GM18907 (cell line): Measurements from ENCODE around the gene LRRC8D.
"Not testable (repeated sequence)": the region's sequence is repeated elsewhere in the genome, so short reads cannot be mapped to it uniquely, and the experiment has no call there.

Experiments
- ATAC-seq: cut with Tn5 transposase; IDR thresholded peaks from one replicate; pipeline ENCODE4 v1.9.1; 2021; ENCODE audit warnings: mild to moderate bottlenecking, moderate library complexity; ENCODE audit not compliant: unreplicated experiment

The LRRC8D gene

DNA sequence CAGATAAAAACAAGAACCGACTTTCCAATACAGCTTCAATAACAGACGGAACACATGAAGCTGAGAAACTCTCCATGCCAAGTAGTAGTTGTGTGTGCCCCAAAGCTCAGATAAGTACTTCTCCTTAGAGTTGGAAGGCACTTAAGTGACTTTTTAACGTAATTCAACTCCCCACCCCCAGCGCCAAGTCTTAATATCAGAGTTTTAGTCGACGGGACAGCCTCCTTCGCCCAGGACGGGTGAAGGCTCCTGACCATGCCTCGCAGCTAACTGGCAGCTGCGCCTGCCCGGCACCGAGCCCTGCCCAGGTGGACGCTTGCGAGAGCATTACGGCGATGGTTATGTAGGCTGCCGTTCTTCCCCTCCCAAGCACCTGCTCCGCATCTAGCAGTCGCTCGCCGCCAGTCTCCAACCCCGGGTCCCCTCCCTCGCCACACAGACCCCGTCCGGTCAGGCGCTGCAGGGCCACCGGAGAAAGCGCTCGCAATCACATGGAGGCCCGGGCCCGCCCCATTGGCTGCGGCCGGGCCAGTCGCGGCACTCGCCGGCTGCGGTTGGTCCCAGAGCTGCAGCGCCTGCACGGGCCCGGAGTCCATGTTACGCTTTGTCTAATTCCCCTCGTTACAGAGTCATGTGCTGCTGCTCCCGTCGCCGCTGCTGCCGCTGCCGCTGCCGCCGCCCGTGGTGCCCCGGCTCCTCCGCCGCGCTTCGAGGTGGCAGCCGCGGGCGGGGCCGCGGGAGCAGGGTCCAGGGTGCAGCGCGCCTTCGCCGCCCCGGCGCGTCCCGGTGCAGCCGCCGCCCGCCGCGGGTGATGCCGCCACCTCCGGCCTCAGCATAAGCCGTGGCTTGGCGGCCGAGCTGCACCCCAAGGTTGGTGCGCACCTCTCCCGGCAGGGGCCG, at the start of gene LRRC8D:
Gene LRRC8D, plus strand, starts transcription at position 611 of the 900 bp plus-strand sequence. CDS start 112,037 bp downstream, outside the sequence.
- ATAC-seq, result peak; percentile 73

DNA sequence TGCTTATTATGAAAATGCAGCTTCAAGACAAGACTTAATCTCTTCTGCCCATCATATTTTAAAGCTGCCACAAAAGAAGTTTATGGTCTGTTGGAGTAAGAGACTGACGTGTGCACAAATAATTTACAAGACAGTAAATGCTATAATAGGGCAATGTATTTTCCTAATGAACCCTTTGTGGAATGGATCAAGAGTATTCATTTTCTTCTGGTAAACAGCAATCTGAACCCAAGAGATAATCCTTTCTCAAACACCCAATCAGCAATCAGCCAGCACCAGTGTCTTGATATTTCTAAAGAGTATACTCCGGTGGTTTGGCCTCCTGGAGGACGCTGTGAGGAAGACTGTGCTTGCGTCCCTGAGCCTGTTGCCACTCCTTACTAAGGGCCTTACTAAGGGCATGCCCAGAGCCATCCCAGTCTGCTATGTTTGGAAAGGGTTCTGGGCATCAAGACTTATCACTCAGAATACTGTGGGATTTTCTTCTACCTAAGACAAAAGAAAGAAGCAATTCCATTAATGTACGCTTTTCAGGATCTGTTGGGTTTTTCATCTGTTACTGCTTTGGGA, 48.8 kb upstream of the LRRC8D start:
- no peak for ATAC-seq

DNA sequence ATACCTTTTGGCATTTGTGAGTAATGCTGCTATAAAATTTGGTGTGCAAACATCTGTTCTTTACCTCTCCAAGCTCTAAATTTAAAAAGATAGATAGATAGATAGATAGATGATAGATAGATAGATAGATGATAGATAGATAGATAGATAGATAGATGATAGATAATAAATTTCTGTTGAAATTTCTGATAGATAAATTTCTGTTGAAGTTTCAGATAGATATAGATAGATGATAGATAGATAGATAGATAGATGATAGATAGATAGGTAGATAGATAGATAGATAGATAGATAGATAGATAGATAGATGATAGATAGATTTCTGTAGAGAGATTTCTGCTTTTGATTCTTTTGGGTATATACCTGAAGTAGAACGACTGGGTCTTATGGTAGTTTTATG, 44.7 kb upstream of the LRRC8D start:
- not testable (repeated sequence) for ATAC-seq

DNA sequence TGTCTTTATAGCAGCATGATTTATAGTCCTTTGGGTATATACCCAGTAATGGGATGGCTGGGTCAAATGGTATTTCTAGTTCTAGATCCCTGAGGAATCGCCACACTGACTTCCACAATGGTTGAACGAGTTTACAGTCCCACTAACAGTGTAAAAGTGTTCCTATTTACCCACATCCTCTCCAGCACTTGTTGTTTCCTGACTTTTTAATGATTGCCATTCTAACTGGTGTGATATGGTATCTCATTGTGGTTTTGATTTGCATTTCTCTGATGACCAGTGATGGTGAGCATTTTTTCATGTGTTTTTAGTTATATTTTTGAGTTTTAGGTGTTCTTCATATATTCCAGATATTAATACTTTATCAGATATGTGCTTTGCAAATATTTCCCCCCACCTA, 43.6 kb upstream of the LRRC8D start:
- not testable (repeated sequence) for ATAC-seq

DNA sequence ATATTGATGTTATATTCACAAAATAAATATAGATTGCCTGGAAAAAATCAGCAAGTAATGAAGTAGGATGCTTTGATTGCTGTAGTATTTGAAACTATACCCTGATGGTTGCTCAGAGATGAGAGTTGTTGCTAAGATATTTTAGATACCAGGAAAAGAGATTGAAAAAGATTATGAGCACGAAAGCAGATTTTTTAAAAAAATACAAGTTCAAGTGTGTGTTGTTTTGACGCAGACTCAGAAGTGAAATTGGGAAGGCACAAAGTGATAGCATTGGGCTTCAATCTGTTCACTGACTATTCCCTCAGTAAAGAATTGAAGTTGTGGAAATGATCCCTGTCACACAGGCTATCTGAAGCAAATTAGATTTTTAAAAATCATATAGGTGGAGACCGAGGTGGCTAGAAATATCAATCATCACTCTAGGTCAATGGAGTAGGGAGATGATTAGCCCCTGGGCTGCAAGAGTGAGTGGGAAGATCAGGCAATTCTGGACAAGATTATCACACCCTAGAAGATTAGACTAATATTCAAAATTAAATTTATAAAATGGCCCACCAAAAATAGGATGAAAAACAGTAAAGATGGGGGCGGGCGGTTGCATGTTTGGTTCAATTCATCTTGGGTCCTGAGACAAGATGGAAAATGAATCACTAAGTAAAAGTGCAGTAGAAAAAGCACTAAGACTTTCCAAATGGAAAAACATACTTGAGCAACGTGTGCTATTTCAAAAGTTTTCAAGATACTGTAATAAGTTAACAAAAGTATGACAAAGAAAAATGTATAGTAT, 41.5 kb upstream of the LRRC8D start:
- no peak for ATAC-seq

DNA sequence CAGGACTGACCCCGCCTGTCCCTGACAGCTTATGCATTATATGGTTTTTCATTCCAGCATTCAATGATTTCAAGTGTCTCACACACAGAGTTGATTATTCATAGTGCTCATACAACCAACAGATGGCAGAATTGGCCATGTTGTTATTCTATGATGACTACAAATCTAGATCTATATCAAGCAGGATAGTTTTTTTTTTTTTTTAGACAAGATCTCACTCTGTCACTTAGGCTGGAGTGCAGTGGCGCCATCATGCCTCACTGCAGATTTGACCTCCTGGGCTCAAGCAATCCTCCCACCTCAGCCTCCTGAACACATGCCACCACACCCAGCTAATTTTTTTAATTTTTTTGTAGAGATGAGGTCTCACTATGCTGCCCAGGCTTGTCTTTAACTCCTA, 40.1 kb upstream of the LRRC8D start:
- no peak for ATAC-seq

DNA sequence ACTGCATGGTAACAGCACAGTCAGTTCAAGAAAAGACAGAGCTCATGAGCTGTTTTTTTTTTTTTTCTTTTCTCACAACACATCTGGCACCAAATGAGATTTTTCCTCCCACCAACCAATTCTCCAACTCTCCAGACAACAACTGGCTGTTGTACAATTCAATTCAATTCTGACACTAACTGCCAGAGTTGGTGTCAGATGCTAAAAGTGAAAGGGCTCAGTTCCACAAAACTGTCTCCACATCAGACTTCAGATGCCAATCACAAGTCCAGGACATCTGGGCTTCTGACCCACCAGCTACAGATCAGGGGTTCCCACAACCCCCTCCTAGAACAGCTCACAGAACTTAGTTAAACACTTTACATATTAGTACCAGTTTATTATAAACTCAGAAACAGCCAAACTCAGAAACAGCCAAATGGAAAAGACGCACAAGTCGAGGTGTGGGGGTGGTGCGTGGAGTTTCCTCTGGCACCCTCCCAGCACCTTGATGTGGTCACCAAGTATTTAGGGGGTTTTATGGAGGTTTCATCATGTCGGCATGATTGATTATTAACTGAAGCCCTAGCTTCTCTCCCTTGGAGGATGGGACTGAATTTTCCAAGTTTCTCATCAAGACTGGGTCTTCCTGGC, 39.2 kb upstream of the LRRC8D start:
- peak; percentile 91 for ATAC-seq

DNA sequence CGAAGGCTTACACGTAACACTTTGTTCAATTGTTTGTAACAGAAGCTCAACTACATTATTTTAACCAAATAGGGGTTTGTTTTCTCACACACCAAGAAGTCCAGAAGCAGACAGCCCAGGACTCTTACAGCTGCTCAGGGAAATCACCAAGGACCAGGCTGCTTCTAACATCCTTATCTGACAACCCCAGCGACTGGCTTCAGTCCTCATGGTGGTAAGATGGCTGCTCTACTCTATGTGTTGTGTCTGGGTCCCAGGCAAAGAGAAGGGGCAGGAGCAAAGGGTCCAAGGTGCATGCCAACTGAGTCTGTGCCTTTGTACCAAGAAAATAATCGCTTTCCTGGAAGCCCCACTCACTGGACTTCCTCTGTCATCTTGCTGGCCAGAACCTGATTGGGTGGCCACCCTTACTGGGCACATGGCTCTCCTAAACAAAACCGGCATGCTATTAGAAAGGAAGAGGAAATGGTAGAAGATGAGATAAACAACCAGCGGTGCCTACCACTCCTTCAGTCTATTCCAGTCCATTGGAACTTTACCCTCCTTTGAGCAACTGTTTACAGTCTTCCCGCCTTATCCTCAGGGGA, 34.1 kb upstream of the LRRC8D start:
- no peak for ATAC-seq

DNA sequence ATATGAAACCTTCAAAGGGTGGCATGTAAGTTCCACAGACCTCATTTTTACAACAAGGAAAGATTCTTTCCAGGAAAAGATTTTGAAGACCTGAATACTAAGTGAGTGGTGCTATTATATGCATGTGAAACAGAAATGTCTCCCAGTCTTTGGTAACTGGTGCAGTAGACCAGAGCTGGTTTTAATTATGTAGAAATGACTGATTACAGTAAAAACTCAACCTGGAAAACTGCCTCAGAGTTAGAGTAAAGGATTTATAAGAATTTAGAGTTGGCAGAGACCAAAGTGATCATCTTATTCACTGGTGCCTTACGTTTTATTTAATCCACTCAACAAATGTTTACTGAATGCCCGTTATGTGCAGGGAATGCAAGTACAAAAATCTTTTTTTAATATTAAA, 30.2 kb upstream of the LRRC8D start:
- ATAC-seq, result no peak

DNA sequence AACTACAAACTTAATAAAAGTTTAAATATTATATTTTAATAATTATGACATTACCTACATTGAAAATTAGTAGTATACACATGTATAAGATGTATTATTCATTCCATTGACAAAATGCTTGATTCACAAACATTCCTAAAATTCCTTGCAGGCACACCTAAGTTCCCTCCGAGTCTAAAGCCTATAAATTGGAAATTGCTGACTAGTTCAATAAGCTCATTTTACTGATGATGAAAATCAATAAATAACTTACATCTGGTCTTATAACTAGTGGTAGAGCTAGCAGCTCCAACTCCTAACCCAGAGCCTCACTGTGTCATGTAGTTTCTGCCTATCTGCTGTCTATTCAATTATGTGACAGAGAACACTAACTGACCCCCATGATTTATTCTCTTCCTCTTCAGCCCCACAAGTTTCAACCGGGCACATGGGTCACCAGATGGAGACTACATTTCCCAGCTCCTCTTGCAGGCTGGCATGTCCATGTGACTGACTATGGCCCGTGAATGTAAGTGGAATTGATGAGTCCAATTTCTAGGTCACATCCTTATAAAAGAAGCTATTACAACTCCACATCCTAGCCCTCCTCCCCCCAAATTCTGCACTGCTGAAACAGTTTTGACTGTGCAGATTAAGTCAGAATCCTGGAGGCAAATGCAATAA, 29.6 kb upstream of the LRRC8D start:
- ATAC-seq, result no peak

DNA sequence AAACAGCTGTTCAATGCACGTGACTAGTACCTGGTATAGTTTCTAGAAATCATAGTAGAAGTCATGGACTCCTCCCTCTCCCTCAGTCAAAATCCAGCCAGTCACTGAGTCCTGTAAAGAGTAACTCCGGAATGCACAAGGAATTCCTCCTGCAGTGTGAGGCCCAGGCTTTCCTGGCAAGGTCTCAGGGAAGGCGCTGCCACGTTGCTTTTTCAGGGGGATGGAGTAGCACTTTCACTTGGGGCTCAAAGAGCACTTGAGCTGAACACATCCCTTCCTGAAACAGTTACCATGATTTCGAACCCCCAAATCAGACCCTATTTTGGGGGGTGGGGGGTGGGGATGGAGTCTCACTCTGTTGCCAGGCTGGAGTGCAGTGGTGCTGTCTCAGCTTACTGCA, 26.4 kb upstream of the LRRC8D start:
- no peak for ATAC-seq

DNA sequence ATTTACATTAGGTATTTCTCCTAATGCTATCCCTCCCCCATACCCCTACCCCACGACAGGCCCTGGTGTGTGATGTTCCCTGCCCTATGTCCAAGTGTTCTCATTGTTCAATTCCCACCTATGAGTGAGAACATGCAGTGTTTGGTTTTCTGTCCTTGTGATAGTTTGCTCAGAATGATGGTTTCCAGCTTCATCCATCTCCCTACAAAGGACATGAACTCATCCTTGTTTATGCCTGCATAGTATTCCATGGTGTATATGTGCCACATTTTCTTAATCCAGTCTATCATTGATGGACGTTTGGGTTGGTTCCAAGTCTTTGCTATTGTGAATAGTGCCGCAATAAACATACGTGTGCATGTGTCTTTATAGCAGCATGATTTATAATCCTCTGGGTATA, 25.3 kb upstream of the LRRC8D start:
- ATAC-seq, result not testable (repeated sequence)

DNA sequence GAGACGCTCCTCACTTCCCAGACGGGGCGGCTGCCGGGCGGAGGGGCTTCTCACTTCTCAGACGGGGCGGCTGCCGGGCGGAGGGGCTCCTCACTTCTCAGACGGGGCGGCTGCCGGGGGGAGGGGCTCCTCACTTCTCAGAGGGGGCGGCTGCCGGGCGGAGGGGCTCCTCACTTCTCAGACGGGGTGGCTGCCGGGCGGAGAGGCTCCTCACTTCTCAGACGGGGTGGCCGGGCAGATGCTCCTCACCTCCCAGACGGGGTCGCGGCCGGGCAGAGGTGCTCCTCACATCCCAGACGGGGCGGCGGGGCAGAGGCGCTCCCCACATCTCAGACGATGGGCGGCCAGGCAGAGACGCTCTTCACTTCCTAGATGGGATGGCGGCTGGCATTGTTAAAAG, 23.0 kb upstream of the LRRC8D start:
- not testable (repeated sequence) for ATAC-seq

DNA sequence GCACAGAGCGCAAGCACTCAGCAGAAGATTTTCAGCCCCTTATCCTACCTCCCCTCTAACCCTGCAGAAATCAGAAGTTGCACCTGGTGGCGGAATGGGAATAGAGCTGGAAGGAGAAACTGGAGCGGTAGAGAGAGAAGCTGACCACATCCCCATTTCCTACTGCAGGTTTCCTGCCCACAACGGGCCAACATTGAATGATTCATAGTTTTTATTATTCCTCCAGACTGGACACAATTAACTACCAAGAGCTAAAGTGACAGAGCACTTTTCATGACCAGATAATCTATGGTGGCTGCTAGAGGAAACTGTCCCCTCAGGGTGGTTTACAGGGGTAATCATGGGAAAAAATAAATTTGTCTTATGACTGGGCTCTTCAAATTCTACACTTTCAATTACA, 21.3 kb upstream of the LRRC8D start:
- ATAC-seq, result no peak

DNA sequence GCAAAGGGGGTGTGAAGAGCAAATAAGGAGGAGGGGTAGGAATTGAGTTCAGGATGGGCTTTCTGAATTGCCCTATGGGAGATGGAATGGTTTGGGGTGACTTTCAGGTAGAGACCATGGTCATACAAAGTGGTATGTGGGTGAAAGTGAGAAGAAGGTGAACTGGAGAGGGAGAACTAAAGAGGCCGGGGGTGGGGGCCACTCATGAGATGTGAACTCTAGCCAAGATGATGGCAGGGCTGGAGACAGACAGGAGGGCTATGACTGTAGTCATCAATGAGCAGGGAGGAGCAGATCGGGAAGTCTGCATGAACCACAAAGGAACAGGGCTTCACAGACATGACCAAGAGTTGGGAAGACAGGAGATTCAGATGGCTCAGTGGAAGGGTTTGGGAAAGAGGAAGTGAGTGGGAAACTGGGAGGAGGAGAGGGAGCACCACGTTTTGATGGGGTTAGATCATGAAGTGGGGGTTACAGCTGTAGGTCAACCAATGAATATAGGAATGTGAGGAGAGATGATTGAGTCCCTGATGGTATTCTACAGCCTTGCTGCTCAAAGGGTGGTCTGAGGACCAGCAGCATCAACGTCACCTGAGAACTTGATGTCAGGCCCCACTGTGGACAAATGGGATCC, 20.7 kb upstream of the LRRC8D start:
- no peak for ATAC-seq

DNA sequence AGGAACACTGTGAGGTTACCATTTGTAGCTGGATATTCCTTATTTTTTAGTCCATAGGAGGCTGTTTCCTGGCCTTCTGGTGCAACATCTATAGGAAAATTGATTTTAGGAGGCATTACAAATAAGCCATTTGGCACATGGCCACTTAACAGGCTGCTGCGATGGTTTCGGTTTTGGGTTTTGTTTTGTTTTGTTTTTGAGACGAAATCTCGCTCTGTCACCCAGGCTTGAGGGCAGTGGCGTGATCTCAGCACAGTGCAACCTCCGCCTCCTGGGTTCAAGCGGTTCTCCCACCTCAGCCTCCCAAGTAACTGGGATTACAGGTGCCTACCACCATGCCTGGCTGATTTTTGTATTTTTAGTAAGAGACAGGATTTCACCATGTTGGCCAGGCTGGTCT, 20.1 kb upstream of the LRRC8D start:
- no peak for ATAC-seq

DNA sequence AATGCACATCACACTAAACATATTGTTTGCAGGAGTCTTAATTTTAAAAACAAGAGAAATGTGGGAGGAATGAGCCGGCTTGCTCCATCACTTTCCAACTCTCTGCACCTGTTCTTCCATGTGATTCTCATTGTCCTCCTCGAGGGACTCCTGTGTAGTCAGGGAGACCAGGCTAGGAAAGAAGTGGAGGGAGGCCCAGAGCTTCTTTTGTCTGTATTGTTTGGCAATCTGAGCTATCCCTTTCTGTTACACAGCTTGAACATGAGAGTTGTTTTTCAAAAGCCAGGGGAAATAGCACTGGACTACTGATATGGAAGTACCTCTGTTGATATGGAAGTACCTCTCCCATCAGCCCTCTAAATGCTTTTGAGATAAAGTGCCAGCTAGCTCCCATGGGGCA, 18.8 kb upstream of the LRRC8D start:
- ATAC-seq, result no peak

DNA sequence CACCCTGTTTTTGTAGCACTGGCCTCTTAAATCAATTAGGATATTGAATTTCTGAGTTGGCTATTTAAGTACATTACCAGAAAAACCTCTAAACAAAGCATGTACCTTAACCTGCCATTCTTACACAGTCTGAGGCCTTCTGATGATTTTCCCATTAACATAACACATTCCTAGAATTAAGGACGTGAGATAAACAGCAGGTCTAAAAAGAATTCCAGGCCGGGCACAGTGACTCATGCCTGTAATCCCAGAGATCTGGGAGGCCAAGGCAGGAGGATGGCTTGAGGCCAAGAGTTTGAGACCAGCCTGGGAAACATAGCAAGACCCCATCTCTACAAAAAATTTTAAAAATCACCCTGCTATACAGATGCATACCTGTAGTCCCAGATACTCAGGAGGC, 18.0 kb upstream of the LRRC8D start:
- no peak for ATAC-seq

DNA sequence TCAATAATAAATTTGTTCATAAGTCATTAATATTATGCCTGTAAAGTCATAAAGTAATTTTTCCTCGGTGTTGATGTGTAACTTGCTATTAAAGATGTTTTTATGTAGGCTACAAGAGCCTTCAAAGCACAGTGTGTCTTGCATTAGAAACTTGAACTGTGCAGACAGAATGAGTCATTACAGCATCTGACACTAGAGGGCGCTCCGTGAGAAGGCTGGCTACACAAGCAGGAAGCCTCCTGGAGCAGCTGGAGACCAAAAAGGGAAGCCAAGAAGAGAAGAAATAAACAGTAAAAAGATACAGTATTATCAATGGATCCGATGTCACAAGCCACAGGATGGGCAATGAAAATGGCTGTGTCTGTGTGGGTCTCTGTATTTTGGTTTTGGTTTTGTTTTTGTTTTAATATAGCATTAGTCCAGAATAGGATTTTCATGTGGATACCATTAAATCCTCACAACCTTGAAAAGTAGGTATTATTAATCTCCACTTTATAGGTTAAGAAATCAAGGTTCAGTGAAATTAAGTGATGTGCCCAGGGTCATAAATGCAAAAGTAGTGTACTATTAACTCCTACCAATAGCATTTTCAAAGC, 16.1 kb upstream of the LRRC8D start:
- ATAC-seq, result peak; percentile 75
